Thoracic aorta (tissue), 2 donors: ENCODE data around the gene PARD3B. TPM values are rescaled to one million over a fixed set of nuclear protein-coding genes. Genes with fewer than 3 reads are reported as not detected.

Experiments used
- ATAC-seq: fragments of 150-250 bp; one replicate; pipeline ENCODE4 v1.8.0; 2017; ENCODE audit warnings: low read depth; ENCODE audit not compliant: insufficient number of reproducible peaks, low FRiP score
- DNase-seq: peaks from one replicate; pipeline ENCODE4 v3.0.0-alpha.2; 2020; ENCODE audit warnings: low spot score
- H3K27ac ChIP-seq, 2 donors: fragments of 200-600 bp; sonication (generic); 1 replicate in 1 of 2; 2 replicates in 1 of 2; pipeline ENCODE4 v1.5.1; 2016; ENCODE audit warnings: mild to moderate bottlenecking in 2 of 2, moderate library complexity in 2 of 2
- H3K27me3 ChIP-seq: fragments of 200-600 bp; sonication (generic); replicated peaks from 2 replicates; pipeline ENCODE4 v1.6.0; 2016; ENCODE audit warnings: mild to moderate bottlenecking; ENCODE audit not compliant: insufficient read depth
- H3K36me3 ChIP-seq: fragments of 200-600 bp; sonication (generic); one replicate; pipeline ENCODE4 v1.5.1; 2016
- H3K4me1 ChIP-seq, 2 donors: fragments of 200-600 bp; sonication (generic); 1 replicate in 1 of 2; 2 replicates in 1 of 2; pipeline versions ENCODE4 v1.5.1 to v1.6.0; 2016; ENCODE audit warnings: low read depth in 2 of 2, mild to moderate bottlenecking in 1 of 2; ENCODE audit not compliant: control insufficient read depth in 1 of 2
- H3K4me3 ChIP-seq: fragments of 200-600 bp; sonication (generic); 2 replicates; pipeline ENCODE4 v1.5.1; 2016; ENCODE audit warnings: mild to moderate bottlenecking
- H3K9me3 ChIP-seq: fragments of 200-600 bp; sonication (generic); 2 replicates; pipeline ENCODE4 v1.5.1; 2016
- total RNA-seq, 2 donors: library from RNA; depleted of rRNA; stranded (reverse); fragments of >200 nt; gene quantifications; one replicate each; pipeline versions ENCODE4 v1.1.0 to v1.2.3, GENCODE V29; 2016
- TF ChIP-seq, protein P1 (sequence below): fragments of 200-600 bp; sonication (generic); IDR thresholded peaks from one replicate; pipeline ENCODE4 v1.5.1; 2019; ENCODE audit warnings: antibody characterized with exemption

Gene PARD3B
- total RNA-seq, 2 donors from 2014 or later: 25.7 to 34.5 TPM

GRCh38 chr2:204898928-204899640 lies 353.8 kb downstream of the PARD3B start:
- Histone ChIP-seq H3K4me1 (peaks cover 0 to 13% of the 10 kb centered on the region in 2 donors), H3K9me3 (no peaks in the 10 kb centered on the region), H3K4me3 (no peak overlapping the region), H3K27me3 (no peaks in the 10 kb centered on the region), H3K27ac (no peak overlapping the region), H3K36me3 (no peaks in the 10 kb centered on the region)
- ATAC-seq (no peak), DNase-seq (no peak)
- TF ChIP-seq, protein P1, sequence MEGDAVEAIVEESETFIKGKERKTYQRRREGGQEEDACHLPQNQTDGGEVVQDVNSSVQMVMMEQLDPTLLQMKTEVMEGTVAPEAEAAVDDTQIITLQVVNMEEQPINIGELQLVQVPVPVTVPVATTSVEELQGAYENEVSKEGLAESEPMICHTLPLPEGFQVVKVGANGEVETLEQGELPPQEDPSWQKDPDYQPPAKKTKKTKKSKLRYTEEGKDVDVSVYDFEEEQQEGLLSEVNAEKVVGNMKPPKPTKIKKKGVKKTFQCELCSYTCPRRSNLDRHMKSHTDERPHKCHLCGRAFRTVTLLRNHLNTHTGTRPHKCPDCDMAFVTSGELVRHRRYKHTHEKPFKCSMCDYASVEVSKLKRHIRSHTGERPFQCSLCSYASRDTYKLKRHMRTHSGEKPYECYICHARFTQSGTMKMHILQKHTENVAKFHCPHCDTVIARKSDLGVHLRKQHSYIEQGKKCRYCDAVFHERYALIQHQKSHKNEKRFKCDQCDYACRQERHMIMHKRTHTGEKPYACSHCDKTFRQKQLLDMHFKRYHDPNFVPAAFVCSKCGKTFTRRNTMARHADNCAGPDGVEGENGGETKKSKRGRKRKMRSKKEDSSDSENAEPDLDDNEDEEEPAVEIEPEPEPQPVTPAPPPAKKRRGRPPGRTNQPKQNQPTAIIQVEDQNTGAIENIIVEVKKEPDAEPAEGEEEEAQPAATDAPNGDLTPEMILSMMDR: no peak

DNA sequence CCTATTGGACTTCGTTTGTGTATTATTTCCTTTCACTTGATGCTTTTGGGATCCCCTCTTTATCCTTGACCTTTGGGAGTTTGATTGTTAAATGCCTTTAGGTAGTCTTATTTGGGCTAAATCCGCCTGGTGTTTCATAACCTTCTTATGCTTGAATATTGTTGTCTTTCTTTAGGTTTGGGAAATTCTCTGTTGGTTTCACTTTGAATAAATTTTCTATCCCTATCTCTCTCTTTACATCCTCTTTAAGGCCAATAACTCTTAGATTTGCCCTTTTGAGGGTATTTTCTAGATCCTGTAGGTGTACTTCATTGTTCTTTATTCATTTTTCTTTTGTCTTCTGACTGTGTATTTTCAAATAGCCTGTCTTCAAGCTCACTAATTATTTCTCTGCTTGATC lies 354.7 kb downstream of the PARD3B start:
- Histone ChIP-seq H3K4me3 (no peak overlapping the region), H3K9me3 (no peaks in the 10 kb centered on the region), H3K27me3 (no peaks in the 10 kb centered on the region), H3K4me1 (peaks cover 0 to 13% of the 10 kb centered on the region in 2 donors), H3K27ac (no peak overlapping the region), H3K36me3 (no peaks in the 10 kb centered on the region)
- TF ChIP-seq, protein P1: no peak
- DNase-seq: no peak
- ATAC-seq: no peak

DNA sequence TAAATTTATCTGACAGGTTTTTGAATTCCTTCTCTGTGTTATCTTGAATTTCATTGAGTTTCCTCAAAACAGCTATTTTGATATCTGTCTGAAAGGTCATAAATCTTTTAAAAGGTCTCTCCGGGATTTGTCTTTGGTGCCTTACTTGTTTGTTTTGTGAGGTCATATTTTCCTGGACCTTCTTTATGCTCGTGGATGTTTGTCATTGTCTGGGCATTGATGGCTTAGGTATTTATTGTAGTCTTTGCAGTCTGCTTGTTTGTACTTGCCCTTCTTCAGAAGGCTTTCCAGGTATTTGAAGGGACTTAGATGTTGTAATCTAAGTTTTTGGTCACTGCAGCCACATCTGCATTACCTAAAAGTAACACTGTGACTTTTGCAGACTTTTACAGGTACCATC lies 355.2 kb downstream of the PARD3B start:
- no peaks in the 10 kb centered on the region for H3K36me3 ChIP-seq

GRCh38 chr2:204900910-204901309 lies 355.6 kb downstream of the PARD3B start:
- H3K27ac ChIP-seq: no peak overlapping the region
- DNase-seq (no peak), ATAC-seq (no peak)
- H3K9me3 ChIP-seq: no peaks in the 10 kb centered on the region
- H3K4me1 ChIP-seq: peaks cover 0 to 13% of the 10 kb centered on the region in 2 donors
- no peak overlapping the region for H3K4me3 ChIP-seq
- H3K36me3 ChIP-seq: no peaks in the 10 kb centered on the region
- H3K27me3 ChIP-seq: no peaks in the 10 kb centered on the region
- TF ChIP-seq, protein P1: no peak

More for the DNA sequence above, 355.2 kb downstream of the PARD3B start:
- ATAC-seq (no peak), DNase-seq (no peak)
- H3K27ac ChIP-seq: no peak overlapping the region
- H3K27me3 ChIP-seq: no peaks in the 10 kb centered on the region
- H3K4me1 ChIP-seq: peaks cover 0 to 13% of the 10 kb centered on the region in 2 donors
- H3K4me3 ChIP-seq: no peak overlapping the region
- H3K9me3 ChIP-seq: no peaks in the 10 kb centered on the region
- TF ChIP-seq, protein P1: no peak

DNA sequence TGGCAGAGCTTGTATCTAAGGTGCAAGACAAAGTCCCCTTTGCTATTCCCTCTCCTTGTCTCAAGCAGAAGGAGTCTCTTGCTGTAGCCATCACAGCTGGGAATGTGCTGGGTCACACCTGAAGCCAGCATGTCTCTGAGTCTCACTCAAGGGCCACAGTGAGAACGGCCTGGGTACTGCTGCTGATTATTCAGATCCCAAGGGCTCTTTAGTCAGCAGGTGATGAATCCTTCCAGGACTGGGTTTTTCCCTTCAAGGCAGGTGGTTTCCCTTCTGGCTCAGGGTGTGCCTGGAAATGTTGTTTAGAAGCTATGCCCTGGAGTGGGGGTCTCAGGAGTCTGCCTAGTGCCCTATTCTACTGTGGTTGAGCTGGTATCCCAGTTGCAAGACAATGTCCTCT lies 356.3 kb downstream of the PARD3B start:
- H3K4me3 ChIP-seq: no peak overlapping the region
- H3K27ac ChIP-seq: no peak overlapping the region
- no peaks in the 10 kb centered on the region for H3K36me3 ChIP-seq
- H3K9me3 ChIP-seq: no peaks in the 10 kb centered on the region
- TF ChIP-seq, protein P1: no peak
- no peaks in the 10 kb centered on the region for H3K27me3 ChIP-seq
- ATAC-seq: no peak
- peaks cover 0 to 13% of the 10 kb centered on the region in 2 donors for H3K4me1 ChIP-seq
- no peak for DNase-seq
